SW 1271 (cell line): ENCODE results near the gene CNTN4.

ENCODE experiments used
- DNase-seq, 2 experiments: peaks; one replicate each; lab custom pipeline; 2025; lab: John Stamatoyannopoulos, UW

Gene CNTN4

DNA sequence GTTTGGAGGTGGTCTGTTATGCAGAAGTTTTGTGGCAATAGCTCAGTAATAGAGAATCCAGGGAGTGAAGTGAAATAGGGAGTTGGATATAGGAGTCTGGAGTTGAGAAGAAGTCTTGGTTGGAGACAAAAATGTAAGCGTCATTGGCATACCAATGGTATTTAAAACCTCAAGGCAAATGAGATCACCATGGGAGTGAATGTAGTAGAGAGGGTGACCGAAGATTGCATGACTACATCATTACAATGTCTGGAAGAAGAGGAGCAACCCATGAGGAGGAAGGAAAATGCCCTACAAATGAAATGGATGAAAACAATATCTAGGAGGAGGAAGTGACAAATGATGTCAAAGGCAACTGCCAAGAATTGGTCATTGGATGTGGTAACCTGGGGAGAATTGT is 54.4 kb downstream of the CNTN4 start:
- DNase-seq, result no peak

DNA sequence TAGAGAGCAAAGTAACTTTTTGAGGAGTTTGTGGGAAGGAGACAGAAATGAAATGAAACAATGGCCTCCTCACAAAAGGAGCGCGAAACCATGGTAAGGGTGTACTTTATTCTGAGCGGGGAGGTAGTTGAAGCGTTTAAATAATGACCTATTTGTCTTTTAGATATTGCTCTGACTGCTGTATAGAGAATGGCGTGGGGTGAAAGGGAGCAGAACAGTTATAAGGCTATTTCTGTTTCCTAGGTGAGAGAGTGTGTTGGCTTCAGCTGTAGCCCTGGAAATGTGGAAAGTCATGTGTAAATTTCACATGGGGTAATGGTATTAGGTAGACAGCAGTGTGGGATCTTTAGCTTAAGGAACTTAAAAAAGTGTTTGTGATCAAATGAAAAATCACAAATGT is 54.9 kb downstream of the CNTN4 start:
- DNase-seq, result no peak

DNA sequence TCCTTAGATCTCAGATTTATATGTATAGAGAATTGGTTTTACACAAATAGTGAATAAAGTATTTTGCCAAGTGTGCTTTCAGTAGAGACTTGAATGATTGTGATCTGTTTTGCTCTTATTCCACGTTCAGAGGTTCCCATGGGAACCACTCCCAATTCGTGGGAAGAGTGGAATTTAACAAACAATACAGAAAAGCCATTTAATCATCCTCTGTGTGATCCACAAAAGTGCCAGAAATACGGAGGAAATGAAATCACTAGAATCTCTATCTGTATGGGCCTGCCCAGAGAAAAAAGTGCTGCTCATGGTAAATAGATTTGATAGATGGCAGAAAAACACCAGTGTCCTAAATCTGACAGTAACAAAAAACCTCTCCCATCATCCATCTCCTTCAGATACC is 56.0 kb downstream of the CNTN4 start:
- no peak for DNase-seq

DNA sequence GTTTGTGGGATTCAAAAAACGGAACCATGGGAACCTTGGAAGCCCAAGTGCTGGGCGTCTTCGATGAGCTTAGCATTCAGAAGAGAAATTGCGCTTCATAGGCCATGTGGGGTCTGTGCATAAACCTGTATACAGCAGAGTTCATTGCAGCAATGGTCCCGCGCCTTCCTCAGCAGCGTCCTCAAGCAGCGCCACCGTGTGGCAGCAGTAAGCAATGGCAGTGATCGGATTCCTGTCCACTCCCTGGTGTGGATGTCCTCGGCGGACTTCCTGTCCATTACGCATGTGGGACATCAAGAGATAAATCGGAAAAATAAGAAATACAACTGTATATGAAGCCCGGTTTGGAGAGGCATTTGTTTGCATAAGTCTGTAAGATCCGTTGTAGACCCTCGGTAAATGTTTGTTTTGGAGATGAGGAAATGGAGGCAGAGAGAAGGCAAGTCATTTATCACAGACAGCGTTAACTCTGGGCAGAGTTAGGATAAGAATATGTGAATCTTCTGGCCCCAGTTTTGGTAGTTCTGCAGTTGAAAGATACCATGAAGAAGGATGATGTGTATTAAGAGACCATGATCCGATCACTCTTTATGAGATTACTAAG is 57.7 kb downstream of the CNTN4 start:
- no peak for DNase-seq

DNA sequence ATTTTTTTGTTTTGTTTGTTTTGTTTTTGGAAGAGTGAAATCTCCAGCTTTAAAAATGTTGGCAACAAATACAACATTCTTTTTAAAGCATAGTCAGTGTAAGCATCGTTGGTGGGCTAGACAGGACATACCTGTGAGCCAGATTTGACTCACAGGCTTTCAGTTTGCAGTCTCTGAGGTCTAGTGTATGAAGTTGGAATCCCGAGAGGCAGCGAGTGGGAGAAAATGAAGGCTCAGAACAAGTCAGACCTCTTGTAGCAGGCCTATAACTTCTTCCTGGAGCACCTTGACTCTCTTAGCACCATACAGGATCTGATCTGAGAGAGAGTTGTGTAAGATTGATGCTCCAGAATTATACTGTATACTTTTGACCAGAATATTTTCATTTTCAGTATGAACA is 60.2 kb downstream of the CNTN4 start:
- no peak for DNase-seq

- no peak for DNase-seq
These were observed 67.9 kb downstream of the CNTN4 start for GRCh38 chr3:2166552-2166951.

DNA sequence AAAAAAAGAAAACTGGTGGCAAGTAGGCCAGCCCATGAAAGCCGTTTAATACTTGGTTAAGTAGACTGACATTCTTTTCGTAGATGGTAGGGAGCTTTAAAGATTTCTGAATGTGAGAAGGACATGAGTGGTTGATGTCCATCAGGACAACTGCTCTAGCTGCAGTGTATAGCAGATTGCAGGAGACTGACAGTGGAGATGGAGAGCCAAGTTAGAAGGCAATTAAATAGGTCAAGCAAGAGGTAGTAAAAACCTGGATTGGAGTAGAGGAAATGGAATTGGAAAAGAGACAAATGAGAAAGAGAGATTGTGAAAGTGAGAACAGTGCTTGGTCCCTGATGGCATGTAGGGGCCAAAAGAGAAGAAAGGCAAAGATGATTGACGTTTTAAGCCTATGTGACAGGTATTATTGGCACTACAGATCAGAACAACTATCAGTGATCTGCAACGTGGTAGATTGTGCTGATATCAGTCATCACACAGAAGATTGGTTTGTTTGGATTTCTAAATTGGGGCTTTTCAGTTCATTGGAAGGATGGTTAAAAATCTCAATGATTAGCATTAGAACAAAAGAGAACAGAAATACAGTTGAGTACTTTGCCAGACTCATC is 74.0 kb downstream of the CNTN4 start:
- no peak for DNase-seq

DNA sequence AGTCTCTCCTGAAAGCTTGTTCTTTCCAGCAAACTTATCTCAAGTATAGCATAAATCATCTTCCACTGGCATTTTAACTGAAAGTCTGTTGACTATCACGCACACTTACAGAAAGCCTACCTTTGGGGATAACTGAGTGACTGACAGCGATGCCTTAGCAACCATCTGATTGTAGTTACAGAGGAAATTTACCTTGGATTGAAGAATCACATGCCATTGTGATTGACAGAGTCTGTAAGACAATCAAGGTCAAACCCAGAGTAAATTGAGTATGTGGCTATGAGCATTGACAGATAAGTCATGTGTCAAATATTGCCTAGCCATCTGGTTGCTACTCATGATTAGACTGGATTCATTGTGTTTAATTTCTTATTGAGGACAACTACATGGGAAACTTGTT is 82.0 kb downstream of the CNTN4 start:
- no peak for DNase-seq

DNA sequence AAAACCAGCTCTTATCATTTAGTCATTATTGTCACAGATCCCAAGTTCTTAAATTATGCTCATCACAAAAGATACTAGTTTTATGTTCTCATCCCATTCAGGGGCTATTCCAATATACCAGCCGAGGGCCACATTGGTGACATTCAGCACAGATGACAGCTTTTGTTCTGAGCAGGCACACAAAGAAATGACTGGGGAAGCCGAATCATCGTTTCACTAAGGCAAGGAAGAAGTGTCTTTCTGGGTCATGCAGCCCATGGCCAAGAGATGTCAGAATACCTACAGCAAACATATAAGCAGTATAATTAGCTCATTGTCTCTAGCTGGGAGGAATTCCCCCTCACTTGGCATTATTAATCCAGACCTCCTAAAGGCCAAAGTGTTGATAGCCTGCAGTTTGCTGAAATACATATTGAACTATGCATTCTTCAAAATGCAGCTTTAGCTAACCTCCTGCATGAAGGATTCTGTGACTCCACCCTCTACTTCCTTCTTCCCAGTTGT is 100.2 kb downstream of the CNTN4 start:
- DNase-seq, result no peak

DNA sequence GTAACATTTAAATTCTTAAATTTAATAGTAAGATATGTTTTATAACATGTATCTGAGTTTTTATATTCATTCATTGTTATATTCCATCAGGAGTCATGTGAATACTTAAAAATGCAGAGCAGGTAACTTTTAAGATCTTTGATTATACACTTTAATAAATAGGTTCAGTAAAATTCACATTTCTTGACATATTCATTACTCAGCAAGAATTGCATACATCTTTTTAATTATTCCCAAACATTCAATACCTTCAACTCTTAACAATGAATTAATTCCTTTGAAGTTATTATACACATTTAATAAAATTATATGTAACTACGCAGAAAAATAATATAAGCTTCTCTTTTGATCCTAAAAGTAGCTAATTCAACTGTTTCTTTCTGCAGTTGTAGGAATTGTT is 105.4 kb downstream of the CNTN4 start:
- DNase-seq, result no peak

DNA sequence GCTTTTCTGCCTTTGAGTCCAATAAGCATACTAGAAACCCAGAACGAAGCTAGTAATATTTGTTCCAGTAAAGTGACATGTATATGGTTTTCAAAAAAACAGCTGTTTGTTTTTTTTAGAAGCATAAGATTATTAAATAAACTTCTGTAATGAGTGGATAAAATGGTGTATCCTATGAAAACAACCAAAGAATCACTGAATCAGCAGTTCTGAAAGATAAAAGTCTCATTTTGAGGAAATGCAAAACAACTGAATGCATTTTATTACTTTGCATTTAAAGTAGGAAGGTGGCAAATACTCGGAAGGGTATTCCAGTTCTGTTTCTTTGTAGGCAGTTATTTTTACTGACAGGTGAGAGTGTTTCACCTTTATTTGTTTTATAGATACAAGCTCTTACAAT is 107.0 kb downstream of the CNTN4 start:
- DNase-seq, result no peak

GRCh38 chr3:2206536-2206935 is 107.9 kb downstream of the CNTN4 start:
- no peak for DNase-seq

DNA sequence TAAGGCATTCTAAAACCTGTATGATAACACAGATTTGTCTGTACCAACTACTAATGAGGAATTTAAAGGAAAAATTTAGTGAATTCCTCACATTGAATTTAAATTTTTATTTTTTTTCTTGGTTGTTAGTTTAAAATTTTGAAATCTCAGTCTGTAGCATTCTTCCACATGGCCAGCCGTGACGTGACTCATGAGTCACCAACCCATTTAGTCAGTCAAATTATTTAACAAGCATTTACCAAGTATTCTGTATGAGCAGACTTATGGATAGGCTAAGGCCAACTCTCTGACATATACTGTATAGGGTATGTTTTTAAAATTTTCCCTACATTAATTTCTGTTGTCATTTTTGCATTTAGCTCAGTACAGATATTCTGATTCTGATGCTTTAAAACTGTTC is 112.9 kb downstream of the CNTN4 start:
- no peak for DNase-seq

DNA sequence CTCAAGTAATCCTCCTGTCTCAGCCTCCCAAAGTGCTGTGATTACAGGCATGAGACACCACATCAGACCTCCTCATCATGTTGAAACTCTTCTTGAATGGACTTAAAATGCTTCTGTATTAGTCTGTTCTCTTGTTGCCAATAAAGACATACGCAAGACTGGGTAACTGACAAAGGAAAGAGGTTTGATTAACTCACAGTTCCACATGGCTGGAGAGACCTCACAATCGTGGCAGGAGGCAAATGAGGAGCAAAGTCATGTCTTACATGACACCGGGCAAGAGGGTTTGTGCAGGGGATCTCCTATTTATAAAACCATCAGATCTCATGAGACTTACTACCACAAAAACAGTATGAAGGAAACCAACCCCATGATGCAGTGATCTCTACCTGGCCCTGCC is 113.5 kb downstream of the CNTN4 start:
- no peak for DNase-seq

DNA sequence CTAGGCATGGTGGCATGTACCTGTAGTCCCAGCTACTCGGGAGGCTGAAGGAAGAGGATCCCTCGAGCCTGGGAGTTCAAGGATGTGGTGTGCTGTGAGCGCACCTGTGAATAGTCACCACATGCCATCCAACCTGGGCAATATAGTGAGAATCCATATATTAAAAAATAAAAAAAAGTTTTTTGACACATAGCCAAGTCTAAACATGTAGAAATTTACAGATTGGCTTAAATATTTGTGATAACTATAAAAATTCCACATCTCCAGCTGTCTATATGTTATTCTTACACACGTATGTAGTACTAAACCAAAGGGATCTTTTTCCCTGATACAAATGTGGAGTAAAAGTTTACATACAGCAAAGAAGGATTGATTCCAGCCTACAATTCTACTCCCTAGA is 119.7 kb downstream of the CNTN4 start:
- DNase-seq, result no peak

DNA sequence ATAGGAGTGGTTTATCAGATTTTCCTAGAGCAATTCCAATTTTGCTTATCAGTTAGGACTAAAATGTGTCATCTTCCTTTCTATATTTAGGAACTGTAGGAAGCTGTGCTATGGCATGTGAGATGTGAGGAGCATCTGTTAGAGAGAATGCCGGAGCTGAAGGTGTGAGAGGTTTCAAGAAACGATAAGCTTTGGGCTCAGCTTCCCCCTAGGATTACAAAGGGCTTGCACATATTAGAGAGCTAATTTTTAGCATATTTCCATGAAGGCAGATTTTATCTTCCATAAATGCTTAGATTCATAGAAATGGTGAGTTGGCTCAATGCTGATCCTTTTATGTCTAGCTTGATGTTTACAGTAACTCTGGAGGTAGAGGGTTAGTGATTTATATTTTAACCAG is 120.2 kb downstream of the CNTN4 start:
- DNase-seq, result no peak

DNA sequence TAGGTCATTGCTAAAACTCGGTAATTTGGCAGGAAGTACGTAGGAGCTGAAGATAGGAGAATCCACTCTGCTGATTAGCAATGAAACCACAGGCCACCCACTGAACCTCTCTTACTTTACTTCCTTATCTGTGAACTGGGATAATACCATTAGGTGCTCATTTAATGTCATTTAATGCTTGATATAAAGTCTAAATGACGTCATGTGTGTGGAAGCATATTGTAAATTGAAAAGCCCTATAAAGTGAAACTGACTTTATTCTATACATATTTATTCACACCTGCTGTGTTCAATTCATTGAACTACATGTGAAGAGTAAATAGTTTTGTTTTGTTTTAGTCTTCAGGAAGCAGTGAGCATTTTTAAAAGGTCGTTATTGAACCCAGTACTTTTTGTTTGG is 137.5 kb downstream of the CNTN4 start:
- no peak for DNase-seq

DNA sequence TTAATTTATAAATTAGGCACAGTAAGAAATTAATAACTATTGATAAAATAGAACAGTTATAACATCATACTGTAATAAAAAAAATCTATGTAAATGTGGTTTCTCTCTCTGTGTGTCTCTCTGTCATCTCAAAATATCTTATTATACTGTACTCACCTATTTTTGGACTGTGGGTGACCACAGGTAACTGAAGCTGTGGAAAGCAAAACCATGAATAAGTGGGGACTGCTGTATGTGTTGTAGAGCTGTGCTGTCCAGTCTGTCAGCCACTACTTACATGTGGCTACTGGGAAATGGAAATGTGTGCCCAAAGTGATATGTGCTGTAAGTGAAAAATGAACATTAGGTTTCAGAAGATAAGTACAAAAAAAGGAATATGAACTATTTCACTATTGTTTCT is 145.5 kb downstream of the CNTN4 start:
- no peak for DNase-seq

- no peak for DNase-seq
These were observed 148.4 kb downstream of the CNTN4 start for GRCh38 chr3:2246873-2247648.

GRCh38 chr3:2247831-2248230 is 149.2 kb downstream of the CNTN4 start:
- DNase-seq, result no peak

DNA sequence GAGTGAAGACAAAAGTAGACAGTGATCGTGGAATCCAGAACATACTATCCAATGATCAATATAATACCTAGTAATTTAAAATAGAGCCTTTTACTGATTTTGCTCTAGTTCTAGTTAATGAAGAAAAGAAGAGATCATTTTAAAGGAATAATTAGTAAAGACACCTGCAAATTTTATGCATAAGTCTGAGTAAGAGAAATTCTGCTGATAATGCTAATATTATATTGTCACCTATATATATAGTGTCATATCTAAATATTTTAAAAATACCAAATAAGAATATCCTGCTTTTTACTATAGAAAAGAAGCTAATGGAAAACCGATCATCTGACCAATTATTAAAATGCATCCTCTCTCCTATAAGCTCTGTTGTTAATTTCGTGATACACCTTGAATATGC is 152.1 kb downstream of the CNTN4 start:
- no peak for DNase-seq

DNA sequence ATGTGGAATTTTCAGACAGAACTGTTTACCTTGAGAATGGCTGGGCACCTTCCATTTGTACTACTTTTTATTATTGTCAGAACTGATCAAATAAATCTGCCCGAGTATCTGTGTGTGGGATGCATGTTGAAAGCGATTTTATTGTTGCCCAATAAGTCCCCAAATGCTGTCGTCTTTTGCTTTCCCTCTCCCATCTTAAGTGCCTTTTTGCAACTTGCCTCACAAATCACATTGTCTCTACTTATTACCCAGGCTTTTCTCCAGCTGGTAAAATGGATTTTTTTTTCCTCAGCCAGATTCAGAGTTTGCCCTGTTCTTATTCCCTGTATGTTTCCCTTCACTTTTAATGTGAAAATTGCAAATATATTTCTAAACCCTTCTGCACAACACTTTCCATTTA is 163.1 kb downstream of the CNTN4 start:
- DNase-seq, result no peak

GRCh38 chr3:2262204-2262603 is 163.5 kb downstream of the CNTN4 start:
- DNase-seq, result no peak
